ENCODE measurements around the gene KLHL36. TPM values are rescaled to one million over a fixed set of nuclear protein-coding genes. Genes with fewer than 3 reads are reported as not detected.

Gene KLHL36
- total RNA-seq, 1 experiment from 2014 or later, result 22.0 TPM

DNA sequence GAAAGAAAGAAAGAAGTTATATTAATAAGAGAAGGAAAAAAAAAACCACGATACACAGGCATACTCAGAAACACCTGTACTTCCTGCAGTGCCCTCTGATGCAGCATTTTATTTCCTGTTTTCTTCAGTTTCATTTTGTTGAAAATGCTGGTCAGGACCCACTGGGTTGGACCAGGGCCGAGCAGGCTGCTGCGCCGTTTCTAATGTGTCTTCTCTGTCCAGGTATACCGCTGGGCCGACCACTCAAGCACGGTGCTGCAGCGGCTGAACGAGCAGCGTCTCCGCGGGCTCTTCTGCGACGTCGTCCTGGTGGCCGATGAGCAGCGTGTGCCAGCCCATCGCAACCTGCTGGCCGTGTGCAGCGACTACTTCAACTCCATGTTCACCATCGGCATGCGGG lies 8.3 kb downstream of the KLHL36 start:
- no peaks in the 10 kb centered on the region for H3K9me3 ChIP-seq (ENCODE audit: low read depth, low read length, poor library complexity, severe bottlenecking)
- ChIA-PET CTCF (interaction anchor here (0.6 kb wide), 1 partner anchor 16 kb away, joined by 7 read pairs; no protein-coding TSS in a partner anchor), POLR2A (ENCODE audit: low non-redundant PET) (no interaction called here)
- TF ChIP-seq, protein P1, sequence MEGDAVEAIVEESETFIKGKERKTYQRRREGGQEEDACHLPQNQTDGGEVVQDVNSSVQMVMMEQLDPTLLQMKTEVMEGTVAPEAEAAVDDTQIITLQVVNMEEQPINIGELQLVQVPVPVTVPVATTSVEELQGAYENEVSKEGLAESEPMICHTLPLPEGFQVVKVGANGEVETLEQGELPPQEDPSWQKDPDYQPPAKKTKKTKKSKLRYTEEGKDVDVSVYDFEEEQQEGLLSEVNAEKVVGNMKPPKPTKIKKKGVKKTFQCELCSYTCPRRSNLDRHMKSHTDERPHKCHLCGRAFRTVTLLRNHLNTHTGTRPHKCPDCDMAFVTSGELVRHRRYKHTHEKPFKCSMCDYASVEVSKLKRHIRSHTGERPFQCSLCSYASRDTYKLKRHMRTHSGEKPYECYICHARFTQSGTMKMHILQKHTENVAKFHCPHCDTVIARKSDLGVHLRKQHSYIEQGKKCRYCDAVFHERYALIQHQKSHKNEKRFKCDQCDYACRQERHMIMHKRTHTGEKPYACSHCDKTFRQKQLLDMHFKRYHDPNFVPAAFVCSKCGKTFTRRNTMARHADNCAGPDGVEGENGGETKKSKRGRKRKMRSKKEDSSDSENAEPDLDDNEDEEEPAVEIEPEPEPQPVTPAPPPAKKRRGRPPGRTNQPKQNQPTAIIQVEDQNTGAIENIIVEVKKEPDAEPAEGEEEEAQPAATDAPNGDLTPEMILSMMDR (conservative IDR thresholded peaks at IDR 0.05; ENCODE audit: low read depth, low read length), result no peak
- no peak for TF ChIP-seq EZH2 (IDR thresholded peaks at IDR 0.05; ENCODE audit: borderline replicate concordance, low read depth, low read length, poor library complexity, severe bottlenecking)
- no peaks in the 10 kb centered on the region for H3K27me3 ChIP-seq (replicated peaks; ENCODE audit: insufficient read depth, low read depth, low read length, poor library complexity)
- H3K36me3 ChIP-seq (ENCODE audit: insufficient read depth, low read length, poor library complexity, severe bottlenecking), result peaks cover 35% of the 10 kb centered on the region
- no peak for DNase-seq (ENCODE audit: low spot score)
- BruUV-seq (replicated peaks), result no TSS peak
- no peak overlapping the region for H3K27ac ChIP-seq (ENCODE audit: low read depth, low read length, poor library complexity, severe bottlenecking)
- H3K4me3 ChIP-seq (ENCODE audit: low read depth, low read length, poor library complexity, severe bottlenecking), result no peak overlapping the region
- H3K4me1 ChIP-seq (ENCODE audit: insufficient read depth, low read length, poor library complexity, severe bottlenecking), result no peaks in the 10 kb centered on the region
- intact Hi-C loops (cut with micrococcal nuclease; ENCODE audit: unreplicated experiment), result no loop called here

DNA sequence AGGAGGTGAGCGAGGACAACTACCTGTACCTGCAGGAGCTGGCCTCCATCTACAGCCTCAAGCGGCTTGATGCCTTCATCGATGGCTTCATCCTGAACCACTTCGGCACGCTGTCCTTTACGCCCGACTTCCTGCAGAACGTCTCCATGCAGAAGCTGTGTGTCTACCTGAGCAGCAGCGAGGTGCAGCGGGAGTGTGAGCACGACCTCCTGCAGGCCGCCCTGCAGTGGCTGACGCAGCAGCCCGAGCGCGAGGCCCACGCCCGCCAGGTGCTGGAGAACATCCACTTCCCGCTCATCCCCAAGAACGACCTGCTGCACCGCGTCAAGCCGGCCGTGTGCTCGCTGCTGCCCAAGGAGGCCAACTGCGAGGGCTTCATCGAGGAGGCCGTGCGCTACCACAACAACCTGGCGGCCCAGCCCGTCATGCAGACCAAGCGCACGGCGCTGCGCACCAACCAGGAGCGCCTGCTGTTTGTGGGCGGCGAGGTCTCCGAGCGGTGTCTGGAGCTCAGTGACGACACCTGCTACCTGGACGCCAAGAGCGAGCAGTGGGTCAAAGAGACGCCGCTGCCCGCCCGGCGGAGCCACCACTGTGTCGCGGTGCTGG lies 9.0 kb downstream of the KLHL36 start:
- no peak for DNase-seq (ENCODE audit: low spot score)
- no peak for TF ChIP-seq EZH2 (IDR thresholded peaks at IDR 0.05; ENCODE audit: borderline replicate concordance, low read depth, low read length, poor library complexity, severe bottlenecking)
- H3K9me3 ChIP-seq (ENCODE audit: low read depth, low read length, poor library complexity, severe bottlenecking), result no peaks in the 10 kb centered on the region
- no peaks in the 10 kb centered on the region for H3K27me3 ChIP-seq (replicated peaks; ENCODE audit: insufficient read depth, low read depth, low read length, poor library complexity)
- CTCF ChIA-PET, result interaction anchor here (0.6 kb wide), 1 partner anchor 15 kb away, joined by 7 read pairs; no protein-coding TSS in a partner anchor
- H3K4me3 ChIP-seq (ENCODE audit: low read depth, low read length, poor library complexity, severe bottlenecking), result no peak overlapping the region
- BruUV-seq (replicated peaks), result no TSS peak
- intact Hi-C loops (cut with micrococcal nuclease; ENCODE audit: unreplicated experiment), result no loop called here
- H3K4me1 ChIP-seq (ENCODE audit: insufficient read depth, low read length, poor library complexity, severe bottlenecking), result no peaks in the 10 kb centered on the region
- peaks cover 42% of the 10 kb centered on the region for H3K36me3 ChIP-seq (ENCODE audit: insufficient read depth, low read length, poor library complexity, severe bottlenecking)
- no peak overlapping the region for H3K27ac ChIP-seq (ENCODE audit: low read depth, low read length, poor library complexity, severe bottlenecking)
- POLR2A ChIA-PET (ENCODE audit: low non-redundant PET), result no interaction called here

DNA sequence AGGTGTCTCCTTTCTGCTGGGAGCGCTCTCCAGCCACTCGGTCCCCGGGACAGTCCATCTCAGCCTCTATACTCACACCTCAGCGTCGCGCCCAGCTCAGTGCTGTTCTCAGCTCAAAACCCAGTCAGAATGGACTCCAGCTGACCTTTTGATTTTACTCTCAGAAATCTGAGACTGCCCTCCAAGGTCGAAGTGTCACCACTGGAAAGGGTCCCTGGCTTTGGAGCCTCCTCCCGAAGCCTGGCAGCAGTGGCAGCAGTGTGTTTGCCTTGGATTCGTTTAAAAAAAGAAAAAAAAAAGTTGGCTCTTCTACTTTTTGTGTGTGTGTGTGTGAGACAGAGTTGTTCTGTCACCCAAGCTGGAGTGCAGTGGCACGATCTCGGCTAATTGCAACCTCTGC lies 10.4 kb downstream of the KLHL36 start:
- POLR2A ChIA-PET (ENCODE audit: low non-redundant PET), result no interaction called here
- H3K27me3 ChIP-seq (replicated peaks; ENCODE audit: insufficient read depth, low read depth, low read length, poor library complexity), result no peaks in the 10 kb centered on the region
- no peak overlapping the region for H3K27ac ChIP-seq (ENCODE audit: low read depth, low read length, poor library complexity, severe bottlenecking)
- no peak overlapping the region for H3K4me3 ChIP-seq (ENCODE audit: low read depth, low read length, poor library complexity, severe bottlenecking)
- CTCF ChIA-PET, result no interaction called here
- no peak for DNase-seq (ENCODE audit: low spot score)
- intact Hi-C loops (cut with micrococcal nuclease; ENCODE audit: unreplicated experiment), result no loop called here
- peaks cover 46% of the 10 kb centered on the region for H3K36me3 ChIP-seq (ENCODE audit: insufficient read depth, low read length, poor library complexity, severe bottlenecking)
- TF ChIP-seq, protein P1 (conservative IDR thresholded peaks at IDR 0.05; ENCODE audit: low read depth, low read length), result no peak
- no peak for TF ChIP-seq EZH2 (IDR thresholded peaks at IDR 0.05; ENCODE audit: borderline replicate concordance, low read depth, low read length, poor library complexity, severe bottlenecking)
- no peaks in the 10 kb centered on the region for H3K4me1 ChIP-seq (ENCODE audit: insufficient read depth, low read length, poor library complexity, severe bottlenecking)
- H3K9me3 ChIP-seq (ENCODE audit: low read depth, low read length, poor library complexity, severe bottlenecking), result no peaks in the 10 kb centered on the region
- BruUV-seq (replicated peaks), result no TSS peak

Data from A673 (cell line).